HG03575 (cell line): ENCODE results near the gene PRR16.

Experiments used
- ATAC-seq: cut with Tn5 transposase; IDR thresholded peaks from one replicate; pipeline ENCODE4 v1.9.1; 2021; ENCODE audit not compliant: unreplicated experiment, insufficient number of reproducible peaks, low FRiP score; ENCODE audit errors: extremely low read depth

Gene PRR16

DNA sequence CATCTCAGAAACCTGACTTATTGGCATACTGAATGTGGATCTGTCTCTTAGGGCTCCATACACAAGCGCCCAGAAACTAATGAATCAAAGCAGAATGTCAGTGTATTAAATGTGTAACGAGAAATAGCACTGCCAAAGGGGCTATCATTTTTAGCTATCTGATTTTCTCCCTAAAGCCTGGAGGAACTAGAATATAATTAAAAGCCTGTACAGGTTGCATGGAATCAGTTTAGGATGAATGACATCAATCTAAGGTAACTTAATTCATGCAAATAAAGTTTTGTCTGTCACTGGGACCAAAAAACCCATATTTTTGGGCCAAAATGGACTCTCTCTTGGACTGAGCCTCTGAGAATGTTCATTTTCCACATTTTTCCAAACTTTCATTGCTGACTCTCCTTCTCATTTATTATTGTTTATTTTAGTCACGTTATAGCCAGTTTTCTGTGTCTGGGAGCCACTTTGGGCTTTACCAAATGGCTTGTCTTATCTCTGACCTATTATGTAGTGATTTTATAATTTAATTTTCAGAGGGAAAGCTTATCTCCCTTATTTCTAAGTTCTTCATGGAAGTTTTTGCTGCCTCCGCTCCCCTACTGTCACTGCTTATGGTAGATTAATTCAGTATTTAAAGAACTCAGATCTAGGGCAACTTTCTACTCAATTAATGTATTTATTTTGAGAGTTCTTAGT is 47.0 kb downstream of the PRR16 start:
- ATAC-seq: no peak

DNA sequence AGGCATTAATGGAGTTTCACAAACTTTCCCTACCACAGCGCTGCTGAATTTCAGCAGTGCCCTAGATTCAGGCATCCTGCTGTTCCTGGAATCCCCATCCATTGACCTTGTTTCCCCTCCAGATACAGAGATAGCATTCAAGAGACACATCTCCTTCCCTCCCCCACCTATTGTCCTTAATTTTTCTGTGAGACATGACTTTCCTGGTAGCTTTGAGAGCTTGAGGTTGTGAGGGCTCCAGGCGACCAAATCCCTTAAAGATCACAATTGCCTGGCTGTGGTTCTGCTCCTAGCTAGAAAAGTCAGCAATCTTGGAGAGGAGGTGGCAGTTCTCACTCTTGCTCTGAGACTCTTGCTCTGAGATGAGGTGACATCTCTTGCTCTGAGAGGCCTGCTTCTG is 48.0 kb downstream of the PRR16 start:
- no peak for ATAC-seq

DNA sequence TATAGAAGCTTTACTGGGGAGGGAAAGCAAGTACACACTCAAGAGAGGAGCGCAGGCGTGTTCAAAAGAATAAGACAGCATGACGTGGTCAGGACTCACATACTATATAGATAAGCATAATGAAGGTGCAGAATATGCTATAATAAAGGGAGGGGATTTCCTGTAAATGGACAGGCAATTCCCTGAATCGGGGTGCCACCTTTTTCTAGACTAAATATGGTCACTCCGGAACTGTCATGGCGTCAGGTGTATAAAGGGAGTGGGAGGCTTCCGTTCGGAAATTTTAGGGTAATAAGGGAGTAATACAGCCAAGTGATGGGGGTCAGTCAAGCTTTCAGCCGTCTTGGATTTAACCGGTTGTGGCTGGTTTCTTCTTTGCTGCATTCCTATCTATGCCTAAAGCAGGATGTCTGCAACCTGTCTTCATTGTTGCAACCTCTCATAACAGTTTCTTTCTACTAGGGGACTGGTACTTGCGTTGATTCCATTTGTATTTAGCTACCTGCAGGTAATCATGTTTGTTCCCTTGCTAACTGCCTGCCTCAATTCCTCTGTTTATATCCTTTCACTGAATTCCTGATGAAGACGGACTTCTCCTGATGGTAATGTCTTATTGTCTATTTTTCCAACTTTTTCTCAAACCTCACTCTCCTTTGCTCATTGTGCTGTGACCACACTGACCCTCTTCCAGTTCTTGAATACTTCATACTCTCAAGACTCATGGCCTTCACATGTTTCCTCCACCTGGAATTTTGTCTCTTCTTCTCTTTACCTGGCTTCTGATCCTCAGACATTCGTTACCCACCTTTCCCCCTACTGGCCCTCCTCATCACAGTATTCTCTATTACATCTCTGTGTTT is 48.9 kb downstream of the PRR16 start:
- no peak for ATAC-seq

DNA sequence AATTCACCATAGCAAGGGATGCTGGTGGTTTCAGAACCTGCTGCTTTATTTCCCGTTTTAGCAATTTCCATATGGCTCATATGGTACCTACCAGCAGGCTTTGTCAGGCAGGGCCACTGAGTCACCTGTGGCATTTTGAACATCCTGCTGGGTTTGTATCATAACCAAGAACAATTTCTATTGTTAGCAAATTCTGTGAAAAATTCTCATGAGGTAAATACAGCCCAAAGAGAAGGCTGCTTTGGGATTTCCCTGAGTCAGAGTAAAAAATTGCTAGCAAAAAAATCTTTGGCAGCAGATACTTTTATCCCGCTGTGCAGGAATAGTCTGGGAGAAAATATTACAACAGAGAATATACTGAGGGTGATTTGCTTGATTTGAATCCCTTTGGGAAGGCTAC is 52.7 kb downstream of the PRR16 start:
- no peak for ATAC-seq

DNA sequence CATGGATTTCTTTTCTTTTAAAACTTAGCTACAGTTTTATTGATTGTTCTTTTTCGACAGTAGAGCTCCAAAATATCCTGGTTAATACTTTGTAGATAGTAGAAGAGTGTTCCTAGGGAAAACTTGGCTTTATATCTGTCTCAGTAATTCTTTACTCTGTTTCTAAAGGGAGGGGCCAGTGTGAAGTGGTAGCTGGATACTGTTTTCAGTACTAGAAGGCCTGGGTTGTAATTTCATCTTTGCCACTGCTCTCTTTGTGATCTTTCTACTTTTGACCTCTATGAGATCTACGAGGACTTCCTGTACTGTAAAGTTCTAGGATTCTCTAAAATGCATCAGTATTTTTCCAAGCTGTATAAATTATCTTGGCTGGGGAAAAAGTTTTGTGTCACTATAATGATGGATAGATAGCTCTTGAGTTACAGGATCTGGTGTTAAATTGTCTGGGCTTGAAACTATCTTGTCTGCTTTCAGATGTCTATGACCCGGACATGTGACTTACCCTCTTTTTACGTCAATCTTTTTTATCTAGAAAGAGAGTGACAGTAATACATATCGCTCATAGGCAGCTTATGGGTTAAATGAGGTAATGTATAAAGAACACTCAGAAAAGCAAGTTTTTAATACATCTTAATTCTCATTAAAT is 53.6 kb downstream of the PRR16 start:
- ATAC-seq: no peak

DNA sequence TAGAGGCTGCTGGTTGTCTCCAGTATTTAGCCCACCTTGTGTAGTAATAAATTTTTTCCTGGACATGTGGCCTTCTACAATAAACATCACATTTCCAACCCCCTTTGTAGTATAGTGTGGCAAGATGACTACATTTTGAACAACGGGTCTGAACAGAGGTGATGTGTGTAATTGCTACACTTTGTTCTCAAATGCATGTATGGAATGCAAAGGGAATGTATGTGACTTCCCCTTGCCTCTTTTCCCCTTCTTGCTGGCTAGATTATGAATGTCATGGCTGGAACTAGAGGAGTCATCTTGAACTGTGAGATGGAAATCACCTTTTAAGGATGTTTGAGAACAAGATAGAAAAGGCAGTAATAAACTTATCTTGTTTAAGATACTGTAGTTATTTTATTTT is 54.5 kb downstream of the PRR16 start:
- ATAC-seq: no peak

DNA sequence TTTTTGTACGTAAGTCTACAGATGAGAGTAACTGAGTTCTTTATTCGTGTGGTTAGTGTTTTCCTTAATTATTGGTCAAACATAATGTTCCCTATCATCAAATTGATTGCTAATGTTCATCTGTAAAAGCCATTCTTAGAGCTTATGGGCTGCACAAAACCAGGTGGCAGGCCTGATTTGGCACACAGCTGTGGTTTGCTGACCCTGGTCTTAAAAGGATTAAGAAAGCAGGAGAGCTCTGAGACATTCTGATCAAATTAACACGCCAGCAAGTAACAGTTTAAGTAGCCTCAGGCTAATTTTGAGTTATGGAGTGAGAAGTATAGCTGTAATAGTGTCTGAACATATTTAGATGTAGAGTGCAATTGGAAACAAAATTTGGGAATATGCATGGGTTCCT is 63.2 kb downstream of the PRR16 start:
- no peak for ATAC-seq

DNA sequence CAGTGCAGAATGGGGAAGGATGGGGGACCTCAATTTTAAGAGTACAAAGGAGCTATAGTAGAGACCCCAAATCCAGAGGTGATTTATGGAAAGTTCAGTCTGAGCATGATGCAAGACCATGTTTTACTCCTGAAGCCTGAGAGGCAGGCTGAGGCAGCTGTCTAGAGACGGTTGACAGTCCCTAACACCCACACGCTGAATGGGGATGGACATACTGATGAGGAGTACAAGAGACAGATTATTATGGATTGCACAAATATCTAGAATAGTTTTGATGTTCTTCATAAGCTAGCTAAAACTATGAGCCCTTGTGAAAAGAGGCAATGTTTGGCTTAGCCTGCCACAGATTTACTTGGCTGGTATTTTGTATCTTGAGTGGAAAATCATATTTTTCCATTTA is 64.5 kb downstream of the PRR16 start:
- no peak for ATAC-seq

DNA sequence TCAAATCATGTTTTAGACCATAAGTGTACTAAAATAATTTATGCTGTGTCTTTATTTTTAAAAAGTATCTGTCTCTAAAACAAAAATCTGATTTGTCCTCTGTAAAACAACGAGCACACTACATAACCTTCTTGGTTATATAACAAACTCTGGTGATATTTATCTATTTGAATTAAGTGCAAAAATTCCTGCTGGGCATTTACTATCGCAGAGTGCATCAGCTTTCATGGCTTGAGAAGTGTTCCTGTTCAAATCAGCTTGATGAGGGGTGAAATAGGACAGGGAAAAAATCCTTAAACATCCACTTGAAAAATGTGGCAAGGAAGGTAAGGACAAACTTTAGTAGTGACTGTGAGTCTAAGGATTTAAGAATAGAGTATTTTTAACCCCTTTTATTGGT is 65.3 kb downstream of the PRR16 start:
- no peak for ATAC-seq

DNA sequence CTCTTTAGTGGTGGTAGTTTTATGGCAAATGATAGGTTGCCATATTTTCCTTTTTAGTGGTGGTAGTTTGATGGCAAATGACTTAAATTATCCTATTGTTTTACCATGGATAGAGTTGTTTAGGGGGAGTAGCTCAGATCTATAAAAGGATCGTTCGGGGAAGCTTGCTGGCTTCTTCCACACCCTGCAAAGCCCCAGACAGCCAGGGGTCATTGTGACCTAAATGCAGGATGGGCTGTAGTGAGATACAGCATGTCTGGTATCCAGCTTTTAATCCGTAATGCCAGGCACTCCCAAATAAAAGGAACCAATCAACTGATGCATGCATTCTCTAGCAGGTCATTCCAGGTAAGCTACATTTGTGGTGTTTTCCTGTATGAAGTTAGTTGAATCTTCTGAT is 67.1 kb downstream of the PRR16 start:
- no peak for ATAC-seq

DNA sequence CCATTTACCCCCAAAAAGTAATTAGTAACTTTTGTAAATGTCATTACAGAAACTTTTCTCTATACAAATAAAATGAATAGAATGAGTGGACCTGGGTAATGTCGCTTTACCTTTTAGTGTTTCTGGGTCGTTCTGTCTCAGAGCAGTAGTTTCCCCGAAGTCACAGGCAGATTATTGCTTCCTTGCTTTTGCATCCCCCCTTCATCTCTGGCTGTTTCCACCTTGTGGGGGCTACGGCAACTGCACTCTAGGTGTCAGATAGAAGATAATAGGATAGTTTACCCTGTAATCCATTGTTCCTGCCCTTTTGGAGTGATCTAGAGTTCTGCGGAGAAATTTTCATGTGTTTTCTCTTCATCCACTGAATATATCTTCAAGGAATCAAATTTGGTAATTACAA is 68.7 kb downstream of the PRR16 start:
- ATAC-seq: no peak

DNA sequence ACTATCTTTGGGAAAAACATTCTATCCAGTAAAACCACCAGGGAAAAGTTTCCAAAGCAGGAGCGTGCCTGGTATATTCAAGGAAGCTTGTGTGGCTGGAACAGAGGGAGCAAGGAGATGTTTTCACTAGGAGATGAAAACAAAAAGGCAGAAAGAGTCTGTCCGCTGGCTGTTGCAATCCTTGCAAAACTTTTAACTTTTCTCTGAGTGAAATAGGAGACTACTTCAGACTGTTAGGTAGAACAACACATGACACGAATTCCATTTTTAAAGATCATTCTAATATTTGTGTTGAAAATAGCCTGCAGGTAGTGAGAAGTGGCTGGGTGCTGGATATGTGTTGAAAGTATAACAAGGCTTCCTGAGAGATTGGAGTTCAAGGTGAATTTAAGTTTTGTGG is 69.5 kb downstream of the PRR16 start:
- no peak for ATAC-seq

DNA sequence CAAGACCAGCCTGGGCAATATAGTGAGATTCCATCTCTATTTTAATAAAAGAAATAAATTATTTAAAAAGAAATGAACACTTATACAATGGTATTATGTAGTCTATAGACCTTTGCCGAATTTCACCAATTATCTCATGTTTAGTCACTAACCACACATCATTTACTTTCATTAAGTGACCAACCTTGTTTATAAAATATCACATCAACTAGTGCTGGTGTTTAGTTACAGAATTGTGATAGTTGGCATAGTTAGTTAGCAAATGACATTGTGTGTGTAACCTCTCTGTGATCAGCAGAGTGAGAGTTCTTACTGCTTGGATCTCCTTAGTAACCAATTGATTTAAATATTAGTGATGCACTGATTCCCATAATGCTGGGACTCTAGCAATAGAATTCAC is 71.8 kb downstream of the PRR16 start:
- ATAC-seq: no peak

DNA sequence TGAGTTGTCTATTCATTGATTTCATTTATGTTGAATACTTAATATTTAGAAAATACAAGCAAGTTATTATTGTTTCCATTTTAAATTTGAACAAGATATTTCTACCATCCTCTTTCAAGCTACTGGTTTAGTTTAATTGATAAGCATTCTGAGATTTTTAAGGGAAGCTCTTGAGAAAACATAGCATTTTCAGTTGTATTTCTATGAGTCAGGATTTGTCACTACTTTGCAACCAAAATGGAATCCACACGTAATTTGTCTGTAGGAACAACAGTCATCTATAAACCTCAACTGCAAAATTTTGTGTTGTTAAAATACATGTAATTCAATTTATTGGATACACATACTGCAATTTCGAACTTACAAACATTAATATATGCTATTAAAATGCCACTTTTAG is 74.0 kb downstream of the PRR16 start:
- no peak for ATAC-seq

DNA sequence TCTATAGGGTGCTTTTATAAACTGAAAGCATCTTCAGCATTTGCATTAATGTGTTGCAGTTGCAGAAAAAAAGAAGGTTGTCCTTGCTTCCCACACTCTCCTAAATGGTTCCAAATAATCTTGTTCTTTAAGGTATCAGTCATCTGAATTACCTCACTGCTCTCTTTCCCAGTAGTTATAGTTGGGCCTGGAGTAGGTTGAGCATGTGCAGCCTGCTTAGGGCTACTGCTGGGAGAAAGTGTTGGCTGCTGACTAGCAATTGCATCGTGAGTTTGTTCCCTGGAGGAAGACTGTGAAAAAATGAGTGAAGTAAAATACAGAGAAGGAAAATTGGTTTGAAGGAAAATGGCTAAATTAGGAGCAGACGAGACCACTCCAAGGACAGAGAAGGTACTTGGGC is 74.5 kb downstream of the PRR16 start:
- ATAC-seq: no peak

DNA sequence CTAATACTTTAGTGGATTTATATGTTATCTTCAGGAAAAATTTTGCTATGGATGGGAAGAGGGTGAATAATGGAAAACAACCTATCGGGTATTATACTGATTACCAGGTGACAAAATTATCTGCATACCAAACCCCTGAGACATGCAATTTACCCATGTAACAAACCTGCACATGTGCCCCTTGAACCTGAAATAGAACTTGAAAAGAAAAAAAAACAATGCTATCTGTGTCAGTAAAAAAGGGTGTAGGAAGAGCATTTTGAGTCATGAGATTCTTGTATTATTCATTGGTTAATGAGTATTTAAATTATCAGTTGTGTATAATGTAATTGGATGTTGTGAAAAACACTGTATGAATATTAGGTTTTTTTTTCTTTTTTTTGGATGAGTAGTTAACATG is 75.4 kb downstream of the PRR16 start:
- no peak for ATAC-seq

DNA sequence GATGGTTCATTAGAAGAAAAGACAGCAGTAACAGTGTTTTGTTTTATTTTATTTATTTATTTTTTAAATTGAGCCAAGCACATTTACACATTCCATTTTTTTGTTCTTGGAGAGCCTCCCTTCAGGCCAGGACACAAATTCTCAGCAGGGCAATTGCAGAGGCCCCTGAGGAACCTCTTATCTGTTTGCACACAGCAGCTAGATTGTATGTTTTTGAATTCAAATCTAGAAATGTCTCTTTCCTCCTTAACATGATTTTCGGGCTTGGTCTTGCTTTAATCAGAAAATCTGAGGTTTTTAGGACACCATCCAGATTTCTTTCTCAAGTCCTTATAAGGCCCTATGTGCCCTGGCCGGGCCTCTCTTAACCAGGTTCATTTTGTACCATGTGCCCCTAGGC is 76.0 kb downstream of the PRR16 start:
- ATAC-seq: no peak

DNA sequence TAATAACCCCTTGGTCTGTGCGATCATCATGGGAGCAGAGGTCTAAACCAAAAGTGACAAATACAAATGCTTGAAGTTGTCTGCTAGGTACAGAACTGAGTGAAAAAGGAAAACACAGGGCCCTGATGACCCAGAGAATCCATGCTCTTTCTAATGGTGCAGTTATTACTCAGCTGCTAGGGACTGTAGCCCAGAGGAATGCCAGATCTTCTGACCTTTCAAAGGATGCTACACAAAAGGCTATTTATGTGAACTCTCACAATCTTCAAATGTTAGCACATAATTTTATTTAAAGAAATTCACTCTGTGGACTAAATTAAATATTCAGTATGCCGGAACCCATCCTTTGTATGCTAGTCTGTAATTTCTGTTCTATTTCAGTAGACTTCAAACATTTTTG is 79.9 kb downstream of the PRR16 start:
- ATAC-seq: no peak

DNA sequence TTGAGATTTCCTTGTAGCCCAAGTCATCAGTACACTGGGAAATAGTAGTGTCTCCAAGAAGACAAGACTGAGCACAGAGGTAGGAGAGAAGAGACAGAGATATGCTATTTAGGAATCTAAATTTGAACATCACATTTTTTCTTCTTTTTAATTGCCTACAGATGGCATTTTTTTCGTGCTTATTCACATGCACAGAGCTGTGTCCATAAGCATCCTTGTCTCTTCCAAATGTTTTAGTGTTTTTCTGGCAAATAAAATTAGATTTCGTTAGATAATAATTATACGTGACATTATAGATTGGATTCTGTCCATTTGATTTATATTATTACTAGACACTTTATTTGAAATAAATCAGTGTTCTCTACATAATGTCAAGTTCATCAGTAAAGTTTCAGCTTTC is 80.9 kb downstream of the PRR16 start:
- ATAC-seq: no peak

DNA sequence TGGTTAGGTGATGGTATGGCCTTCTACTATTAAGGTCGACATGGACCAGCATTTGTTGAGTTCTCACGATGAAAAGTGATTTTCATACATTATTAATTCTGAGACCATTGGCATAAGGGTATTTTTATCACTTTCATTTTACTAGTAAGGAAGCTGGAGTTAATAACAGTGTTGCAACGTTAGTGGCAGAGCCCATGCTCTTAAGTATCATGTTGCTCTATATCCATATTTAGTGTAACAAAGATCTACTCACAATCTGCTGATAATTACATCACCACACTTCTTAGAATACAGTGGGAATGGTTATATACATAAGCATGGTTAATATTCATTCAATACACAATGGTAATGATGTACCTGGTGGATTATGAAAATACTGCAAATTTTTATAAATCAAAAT is 81.9 kb downstream of the PRR16 start:
- ATAC-seq: no peak
